Kidney glomerular epithelial cell (primary cell): ENCODE measurements around the gene SYT3.

Source experiments
- DNase-seq: peaks from one replicate; lab custom pipeline; 2025; lab: John Stamatoyannopoulos, UW

SYT3 gene, protein sequence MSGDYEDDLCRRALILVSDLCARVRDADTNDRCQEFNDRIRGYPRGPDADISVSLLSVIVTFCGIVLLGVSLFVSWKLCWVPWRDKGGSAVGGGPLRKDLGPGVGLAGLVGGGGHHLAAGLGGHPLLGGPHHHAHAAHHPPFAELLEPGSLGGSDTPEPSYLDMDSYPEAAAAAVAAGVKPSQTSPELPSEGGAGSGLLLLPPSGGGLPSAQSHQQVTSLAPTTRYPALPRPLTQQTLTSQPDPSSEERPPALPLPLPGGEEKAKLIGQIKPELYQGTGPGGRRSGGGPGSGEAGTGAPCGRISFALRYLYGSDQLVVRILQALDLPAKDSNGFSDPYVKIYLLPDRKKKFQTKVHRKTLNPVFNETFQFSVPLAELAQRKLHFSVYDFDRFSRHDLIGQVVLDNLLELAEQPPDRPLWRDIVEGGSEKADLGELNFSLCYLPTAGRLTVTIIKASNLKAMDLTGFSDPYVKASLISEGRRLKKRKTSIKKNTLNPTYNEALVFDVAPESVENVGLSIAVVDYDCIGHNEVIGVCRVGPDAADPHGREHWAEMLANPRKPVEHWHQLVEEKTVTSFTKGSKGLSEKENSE

DNA sequence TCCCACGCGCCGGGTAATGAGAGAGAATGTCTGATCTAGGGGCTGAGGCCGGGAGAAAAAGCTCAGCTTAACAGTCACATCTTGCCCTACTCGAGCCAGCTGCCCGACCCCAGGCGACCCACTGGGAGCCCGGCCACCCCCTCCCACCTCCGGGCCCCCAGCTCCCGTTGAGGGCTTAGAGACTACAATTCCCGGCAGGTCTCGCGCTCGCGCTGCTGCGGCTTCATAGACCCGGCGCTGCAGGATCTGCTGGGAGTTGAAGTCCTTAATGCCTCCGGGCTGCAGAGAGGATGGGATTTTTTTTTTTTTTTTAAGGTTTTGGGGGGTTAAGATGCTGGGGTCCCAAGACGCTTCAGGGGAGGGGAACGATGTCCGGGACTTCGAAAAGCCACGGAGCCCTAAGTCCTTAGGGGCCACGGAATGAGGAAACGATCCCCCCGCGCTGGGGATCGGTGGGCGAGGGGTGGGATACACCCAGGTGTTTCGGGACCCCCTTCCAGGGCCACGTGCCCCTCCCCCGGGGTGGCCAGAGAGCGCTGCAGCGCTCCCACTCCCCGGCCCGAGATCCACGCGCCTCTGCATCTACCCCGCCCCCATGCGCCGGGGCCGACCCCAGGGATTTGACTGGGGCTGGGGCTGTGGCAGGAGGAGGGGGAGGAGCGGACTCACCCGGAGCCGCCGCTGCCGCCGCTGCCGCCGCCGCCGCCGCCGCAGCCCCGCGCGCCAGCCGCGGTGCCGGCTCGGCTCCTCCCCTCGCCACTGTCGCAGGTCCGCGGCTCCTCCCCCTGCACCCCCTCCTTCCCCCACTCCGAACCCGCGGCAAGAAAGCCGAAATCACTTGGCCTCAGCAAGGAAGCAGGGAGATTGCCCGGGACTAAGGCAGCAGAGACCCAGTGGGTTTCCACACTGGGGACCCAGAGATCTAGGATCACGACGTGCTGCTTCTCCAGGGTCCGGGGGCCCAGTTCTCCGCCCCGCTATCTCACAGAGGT lies at the start of gene SYT3:
Gene SYT3, minus strand, starts transcription at position 761 of the 992 bp plus-strand sequence. CDS start 2,470 bp downstream, outside the sequence.
- peak; percentile 4 for DNase-seq

DNA sequence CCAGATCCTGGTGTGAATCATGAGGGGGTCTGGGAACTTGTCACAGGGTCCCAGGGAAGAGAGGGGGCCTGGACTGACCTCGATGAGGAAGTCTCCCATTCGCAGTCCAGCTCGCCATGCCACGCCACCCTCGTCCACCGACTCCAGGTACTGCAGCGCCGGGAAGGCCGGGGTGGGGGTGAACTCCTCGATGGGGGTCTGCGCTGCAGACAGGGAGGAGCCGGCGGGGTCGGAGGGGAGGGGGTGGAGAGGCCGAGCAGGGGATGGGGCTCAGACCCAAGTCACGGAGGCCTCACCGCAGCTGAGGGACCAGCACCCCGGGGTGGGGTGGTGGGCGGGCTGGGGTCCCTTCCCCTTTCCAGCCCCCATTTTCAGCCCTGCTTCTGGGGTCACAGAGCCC lies 49.1 kb upstream of the SYT3 start:
- DNase-seq = no peak

DNA sequence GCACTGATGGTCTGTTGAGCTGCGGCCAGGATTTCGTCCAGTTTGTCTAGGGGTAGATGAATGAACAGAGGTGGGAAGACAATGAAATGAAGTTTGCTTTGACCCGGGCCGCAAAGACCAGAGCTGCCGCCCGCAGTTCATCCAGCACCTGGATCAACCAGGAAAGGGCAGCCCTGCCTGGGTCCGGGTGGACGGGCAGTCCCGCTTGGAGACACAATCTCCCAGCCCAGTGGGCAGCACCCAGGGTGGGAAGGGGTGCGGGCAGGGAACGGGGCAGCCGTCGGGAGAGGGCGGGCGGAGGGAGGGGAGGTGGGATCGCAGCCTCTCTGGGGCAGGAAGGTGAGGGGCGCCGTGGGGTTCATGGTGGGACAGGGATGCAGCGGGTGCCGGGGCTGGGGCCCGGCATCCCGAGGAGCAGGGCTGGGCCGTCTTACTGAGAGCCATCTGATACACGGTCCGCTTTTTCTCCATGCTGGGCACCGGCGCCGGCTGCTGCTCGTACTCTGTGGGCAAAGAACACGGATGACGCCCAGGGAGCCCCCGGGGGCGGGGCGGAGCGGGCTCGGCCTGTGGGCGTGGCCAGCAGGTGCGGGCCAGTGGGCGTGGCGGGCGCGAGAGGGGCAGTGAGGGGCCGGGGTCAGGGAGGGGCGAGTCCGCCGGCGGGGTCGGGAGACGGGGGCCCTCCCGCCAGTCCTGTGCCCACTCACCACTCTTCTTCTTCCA lies 46.8 kb upstream of the SYT3 start:
- no peak for DNase-seq

DNA sequence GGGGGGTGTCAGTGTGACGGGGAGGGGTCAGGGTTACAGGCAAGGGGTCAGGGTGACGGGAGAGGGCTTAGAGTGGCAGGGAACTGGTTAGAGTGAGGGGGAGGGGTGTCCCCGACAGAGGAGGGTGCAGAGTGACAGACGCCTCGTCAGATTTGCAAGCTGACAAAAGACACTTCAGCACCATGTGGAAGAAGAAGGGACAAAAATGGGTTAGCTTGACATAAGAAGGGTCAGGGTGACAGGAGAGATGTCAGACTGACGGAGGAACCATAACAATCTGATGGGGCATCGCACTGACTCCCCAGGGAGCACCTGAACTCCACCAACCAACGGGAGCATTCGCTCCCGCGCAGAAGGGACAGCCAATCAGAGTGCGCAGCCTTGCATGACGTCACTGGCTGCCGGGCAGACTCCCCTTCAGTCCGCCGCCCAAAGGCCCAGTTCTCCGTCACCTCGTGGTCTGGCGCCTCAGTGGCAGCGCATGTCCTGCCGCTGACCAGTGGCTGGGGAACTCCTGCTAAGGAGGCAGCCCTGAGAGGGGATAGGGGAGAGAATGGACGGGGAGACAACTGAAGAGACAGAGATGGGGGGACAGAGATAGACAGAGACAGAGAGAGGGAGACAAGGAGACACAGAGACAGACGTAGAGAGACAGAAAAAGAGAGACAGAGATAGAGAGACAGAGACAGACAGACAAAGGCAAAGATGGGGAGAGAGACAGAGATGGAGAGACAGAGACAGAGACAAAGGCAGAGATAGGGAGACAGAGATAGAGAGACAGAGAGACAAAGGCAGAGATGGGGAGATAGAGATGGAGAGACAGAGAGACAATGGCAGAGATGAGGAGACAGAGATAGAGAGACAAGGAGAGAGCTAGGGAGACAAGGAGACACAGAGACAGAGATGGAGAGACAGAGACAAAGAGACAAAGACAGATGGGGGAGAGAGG lies 39.8 kb upstream of the SYT3 start:
- DNase-seq = peak; percentile 25

DNA sequence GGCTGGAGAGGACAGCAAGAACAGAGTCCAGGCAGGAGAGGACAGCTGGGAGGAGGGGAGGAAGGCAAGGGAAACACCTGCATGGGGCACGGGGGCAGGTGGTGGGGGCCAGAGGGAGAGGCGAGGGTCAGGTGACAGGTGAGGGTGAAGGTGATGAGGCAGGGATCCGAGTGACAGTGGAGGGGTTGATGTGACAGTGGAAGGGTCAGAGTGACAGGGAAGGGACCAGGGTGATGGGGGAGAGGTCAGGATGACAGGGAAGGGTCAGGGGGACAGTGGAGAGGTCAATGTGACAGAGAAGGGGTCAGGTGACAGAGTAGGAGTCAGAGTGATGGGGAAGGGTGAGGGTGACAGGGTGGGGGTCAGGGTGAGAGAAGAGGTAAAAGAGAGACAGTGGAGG lies 38.6 kb upstream of the SYT3 start:
- no peak for DNase-seq

DNA sequence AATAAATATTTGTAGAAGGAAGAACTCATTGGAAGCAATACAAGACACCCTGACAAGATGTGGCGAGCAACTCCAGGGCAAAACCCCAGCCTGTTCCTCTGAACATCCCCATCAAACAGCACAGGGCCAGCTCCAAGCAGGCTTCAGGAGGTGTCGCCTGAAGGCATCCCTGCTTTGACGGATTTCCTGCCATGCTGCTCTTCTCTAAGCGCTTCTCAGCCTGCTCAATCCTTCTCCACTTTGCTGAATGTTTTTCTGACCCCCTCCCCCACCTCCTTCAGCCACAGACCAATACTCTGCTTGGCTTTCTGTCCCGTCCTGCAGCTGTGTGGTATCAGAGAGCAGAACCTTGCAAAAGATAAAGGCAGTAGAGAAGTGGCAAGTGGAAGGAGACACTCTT lies 38.0 kb upstream of the SYT3 start:
- no peak for DNase-seq

DNA sequence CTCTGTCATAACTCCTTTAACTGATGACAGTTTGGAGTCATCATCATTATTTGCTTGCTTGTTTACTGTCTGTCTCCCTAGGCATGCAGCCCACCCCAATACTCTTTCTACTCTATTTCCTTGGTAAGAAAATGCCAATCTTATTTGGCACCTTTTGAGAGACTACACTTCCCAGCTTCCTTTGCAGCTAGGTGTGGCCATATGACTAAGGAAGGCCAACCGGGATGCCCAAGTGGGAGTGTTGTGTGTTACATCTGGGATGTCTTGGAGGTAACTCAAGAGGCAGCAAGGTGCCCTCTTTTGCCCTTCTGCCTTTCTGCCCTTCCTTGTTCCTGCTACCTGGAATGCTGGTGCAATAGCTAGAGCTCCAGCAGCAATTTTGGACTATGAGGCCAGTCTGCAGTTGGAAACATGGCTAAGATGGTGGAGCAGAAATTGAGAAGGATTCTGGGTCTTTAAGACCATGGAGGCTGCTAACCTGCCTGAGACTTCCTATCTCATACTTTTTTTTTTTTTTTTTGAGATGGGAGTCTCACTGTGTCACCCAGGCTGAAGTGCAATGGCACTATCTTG lies 37.0 kb upstream of the SYT3 start:
- DNase-seq = no peak

DNA sequence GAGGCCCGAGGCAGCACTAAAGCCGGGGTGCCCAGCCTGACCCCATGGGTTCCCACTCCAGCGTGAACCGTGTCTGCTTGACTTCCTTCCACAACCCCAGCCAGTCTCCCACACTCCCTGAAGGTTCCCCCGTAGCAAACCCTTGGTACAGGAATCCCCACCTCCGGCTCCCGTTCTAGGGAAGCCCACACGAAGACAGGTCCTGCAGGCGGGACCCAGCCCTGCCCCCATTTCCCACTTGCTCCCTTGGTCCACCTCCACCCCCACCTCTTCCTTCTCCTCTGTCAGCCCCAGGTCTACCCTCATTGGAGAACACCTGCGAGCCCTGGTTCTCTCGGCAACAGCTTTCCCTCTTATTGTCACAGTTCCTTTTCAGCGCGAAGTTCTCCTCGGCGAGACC lies 33.4 kb upstream of the SYT3 start:
- no peak for DNase-seq

DNA sequence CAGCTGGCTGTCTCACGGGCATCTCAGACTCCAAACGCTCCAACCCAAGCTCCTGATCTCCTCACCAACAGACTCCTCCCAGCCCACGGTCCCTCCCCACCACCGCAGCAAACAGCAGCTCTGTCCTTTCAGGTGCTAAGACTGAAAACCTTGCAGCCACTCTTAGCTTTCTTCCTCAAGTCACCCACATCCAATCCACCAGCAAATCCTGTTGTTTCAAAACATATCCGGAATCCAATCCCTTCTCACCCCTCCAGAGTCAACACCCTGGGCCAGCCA lies 30.4 kb upstream of the SYT3 start:
- no peak for DNase-seq

DNA sequence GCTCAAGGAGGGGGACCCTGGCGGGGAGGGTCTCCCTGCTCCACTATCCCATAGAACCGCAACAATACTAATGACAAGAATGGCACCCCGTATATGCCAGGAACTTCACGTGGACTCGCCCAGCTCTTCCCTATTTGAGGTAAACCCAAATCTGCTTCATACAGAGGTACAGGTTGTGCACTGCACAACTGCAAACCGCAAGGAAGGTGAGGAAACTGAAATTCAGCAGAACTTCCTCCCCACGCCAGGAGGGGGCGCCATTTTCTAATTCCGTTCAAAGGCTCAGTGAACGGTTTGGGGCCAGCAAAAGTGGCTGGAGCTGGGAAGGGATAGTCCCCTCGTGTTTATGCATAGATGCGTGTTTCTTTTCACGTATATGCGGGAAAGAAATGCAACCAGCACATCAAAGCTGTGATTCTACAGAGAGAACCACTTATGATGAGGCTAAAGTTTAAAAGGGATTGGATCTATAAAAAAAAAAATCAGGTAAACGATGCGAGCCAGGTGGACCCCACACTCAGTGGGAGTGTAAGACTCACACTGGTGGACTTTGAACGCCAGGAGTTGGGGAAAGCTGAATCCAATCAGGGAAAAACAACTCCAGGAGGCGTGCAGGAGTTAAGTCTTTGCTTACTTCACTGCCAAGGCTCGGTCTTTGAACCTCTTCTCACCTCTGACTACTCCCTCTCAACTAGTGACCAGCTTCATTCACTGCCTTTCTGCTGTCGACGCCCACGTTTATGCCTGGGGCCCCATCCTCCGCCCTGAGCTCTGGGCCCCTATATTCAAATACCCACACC lies 29.8 kb upstream of the SYT3 start:
- DNase-seq = no peak

DNA sequence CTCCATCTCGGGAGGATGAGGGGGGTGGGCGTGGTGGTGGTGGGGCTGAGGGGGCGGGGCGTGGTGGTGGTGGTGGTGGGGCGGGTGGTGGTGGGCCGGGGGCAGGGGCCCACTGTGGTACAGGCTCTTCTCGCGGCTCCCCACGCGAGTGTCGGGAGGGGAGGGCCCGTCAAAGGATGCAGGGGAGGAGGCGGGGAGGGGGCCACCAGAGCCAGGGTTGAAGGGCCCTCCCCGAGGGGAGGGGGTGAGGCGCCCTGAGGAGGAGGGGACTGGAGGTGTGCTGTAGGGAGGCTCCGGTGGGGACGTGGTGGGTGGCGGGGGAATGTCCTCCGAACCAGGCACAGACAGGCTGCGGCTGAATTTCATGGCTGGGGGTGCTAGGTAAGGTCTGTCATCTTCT lies 29.2 kb upstream of the SYT3 start:
- no peak for DNase-seq

DNA sequence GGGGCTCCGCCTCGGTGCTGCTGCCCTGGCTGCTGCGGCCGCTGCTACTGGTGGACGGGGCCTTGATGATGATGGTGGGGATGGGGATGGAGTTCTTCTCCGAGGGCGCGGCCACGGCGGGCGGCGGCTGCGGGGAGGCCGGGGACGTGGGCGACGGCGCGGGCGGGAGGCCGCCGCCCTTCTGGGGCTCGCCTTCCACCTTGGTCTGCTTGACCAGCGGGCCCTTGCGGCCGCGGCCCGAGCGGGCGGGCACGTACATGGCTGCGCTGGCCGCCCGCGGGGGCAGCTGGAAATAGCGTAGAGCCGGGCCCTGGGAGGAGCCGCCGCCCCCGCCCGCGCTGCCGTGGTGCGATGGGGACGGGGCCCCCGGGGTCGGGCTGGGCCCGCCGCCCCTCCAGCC lies 28.7 kb upstream of the SYT3 start:
- no peak for DNase-seq

DNA sequence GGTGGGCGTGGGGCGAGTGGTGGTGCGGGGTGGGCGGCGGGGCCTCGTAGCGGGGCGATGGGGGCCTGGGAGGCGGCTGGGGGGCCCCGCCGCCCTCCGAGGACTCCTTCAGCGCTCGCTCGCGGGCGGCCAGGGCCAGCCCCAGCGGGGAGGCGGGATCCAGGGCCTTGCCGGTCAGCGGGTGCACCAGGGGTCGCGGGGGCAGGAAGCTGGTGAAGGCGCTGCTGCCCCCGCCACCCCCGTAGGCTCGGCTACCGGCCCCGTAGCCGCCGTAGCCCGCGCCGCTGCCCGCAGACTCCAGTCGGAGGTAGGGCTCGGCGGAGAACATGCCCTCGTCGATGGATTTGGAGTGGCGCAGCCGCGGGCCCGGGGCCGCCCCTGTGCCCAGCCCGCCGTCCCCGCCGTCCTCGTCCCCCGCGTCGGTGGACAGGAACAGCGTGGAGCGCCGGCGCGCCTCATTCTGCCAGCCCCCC lies 28.1 kb upstream of the SYT3 start:
- DNase-seq = no peak

DNA sequence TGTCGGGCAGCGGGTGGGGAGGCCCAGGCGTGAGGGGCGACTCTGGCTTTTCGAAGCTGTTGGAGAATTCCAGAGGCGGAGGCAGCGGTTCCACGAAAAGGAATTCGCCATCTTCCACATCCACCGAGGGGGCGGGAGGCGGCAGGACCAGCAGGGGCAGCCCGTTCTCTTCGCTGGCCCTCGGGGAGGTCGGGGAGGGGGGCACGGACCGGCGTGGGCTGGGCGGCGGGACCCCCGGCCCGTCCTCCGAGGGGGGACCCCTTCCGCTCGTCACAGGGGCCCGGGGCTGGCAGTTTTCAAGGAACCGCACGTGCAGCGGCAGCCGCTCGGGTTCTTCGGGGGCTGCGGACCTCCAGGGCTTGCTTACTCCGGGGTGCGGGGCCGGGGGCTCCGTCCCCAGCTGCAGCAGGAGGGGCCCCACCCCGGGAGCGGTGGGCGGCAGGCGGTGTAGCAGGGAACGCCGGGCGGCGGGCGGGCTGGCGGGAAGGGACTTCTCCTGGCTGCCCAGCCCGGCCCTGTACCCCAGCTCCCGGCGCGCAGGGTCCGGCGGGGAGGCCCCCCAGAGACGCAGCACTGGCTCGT lies 27.6 kb upstream of the SYT3 start:
- no peak for DNase-seq

DNA sequence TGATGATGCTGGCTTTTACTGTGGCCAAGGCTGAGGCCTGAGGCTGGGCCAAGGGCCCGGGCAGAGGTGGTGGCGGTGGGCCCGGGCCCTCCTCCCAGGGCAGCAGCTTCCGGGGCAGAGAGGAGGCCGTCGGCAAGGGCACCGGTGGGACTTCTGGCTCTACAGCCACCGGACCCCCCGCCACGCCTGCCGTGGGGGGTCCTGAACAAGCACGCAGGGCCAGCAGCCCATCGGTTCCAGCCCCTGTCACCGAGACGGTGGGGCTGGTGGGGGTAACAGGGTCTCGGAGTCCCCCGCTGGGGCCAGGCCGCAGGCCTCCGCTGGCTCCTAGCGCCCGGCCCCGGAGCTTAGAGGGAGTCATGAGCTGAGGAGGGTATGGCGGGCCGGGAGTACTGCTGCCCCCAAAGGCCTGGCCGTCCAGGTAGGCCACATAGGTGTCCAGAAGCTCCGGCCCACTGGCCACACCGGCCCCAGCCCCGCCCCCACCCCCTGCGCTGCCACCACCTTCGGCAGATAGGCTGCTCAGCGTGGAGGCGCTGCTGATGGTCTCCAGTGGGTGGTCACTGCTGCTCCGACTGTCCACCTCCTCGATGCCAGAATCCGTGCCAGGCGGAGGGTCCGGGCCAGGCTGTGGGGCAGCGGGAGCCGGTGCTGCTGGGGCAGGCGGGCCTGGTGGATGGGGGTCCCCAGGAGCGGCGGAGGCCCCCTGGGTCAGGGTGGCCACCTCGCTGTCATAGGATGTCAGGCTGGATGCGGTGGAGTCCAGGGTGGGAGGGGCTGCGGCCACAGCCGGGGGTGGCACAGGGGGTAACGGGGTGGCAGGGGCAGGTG lies 26.9 kb upstream of the SYT3 start:
- DNase-seq = no peak

DNA sequence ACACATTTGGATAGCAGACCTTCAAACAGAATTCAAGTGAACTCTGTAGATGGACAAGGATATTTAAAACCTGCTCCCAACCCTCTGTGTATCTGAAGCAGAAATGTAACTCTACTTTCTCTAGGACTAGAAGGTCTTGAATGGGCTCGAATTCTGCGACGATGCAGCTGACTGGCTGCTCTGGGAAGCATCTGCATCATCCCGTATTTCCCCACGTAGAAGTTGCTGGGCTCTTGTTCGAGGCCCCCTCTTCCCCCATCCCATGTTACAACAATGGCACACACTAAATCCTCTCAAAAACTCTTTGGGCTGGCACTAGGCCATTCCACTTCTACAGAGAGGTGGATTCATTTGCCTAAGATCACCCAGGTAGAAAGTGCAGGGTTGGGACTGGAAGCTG lies 24.5 kb upstream of the SYT3 start:
- no peak for DNase-seq

DNA sequence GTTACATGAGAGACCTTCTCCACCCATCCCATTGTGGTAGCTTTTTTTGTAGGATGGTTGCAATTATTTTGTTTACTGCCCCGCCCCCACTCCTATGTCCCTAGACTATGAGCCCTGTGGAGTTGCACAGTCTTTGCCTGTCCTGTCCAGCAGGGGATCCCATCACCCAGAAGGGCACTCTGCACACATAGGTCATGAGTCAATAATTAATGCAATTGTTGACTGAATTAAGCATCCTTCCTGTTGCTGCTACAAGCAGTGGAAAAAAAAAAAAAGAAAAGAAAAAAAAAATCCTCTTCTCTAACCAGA lies 23.8 kb upstream of the SYT3 start:
- no peak for DNase-seq

DNA sequence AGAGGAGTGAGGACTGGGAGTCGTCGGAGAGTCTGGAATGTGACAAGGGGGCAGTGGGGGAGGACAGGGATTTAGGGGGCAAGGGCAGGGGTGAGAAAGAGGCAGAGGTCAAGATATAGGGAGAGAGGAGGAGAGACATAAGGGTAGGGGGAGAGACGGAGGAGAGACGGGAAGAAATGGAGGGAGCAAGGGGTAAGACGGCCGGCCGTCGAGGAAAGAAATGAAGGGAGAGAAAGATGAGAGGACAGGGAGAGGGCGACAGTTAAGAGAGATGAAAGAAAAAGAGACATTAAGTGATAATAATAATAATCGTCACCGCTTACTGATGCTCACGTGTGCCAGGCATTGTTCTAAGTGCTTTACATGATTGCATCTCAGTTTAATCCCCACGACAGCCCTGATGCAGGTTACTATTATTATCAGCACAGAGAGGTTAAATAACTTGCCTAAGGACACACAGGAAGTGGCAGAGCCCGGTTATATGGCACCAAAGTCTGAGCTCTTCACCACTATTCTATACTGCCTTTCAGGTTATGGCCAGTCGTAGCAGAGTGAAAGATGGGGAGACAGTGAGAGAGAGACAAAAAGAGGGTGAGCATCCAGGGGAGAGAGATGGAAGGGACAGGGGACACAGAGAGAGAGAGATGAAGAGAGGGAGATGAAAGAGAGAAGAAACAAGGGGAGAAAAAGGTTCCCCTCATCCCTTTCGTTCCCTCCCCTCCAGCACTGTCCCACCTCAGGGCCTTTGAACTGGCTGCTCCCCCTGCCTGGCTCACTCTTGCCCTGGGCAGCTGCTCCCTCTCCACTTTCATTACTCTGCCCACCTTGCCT lies 23.2 kb upstream of the SYT3 start:
- DNase-seq = no peak
